Parathyroid adenoma (tissue), 2 donors: Measurements from ENCODE around the gene NISCH.

Experiments used
- H2AFZ ChIP-seq: fragments of 300-600 bp; sonication (generic); one replicate; pipeline ENCODE4 v1.7.0; 2017; ENCODE audit warnings: antibody characterized with exemption, mild to moderate bottlenecking
- H3K27ac ChIP-seq: fragments of 300-600 bp; sonication (generic); one replicate; pipeline ENCODE4 v1.7.0; 2017
- H3K27me3 ChIP-seq: fragments of 300-600 bp; sonication (generic); one replicate; pipeline ENCODE4 v1.7.0; 2017; ENCODE audit warnings: low read length; ENCODE audit not compliant: control insufficient read depth, insufficient read depth
- H3K36me3 ChIP-seq: fragments of 300-600 bp; sonication (generic); one replicate; pipeline ENCODE4 v1.7.0; 2017; ENCODE audit warnings: low read length; ENCODE audit not compliant: control insufficient read depth, insufficient read depth
- H3K4me1 ChIP-seq: fragments of 300-600 bp; sonication (generic); one replicate; pipeline ENCODE4 v1.7.0; 2017; ENCODE audit warnings: control low read depth
- H3K4me2 ChIP-seq: fragments of 300-600 bp; sonication (generic); one replicate; pipeline ENCODE4 v1.7.0; 2017; ENCODE audit warnings: low read length
- H3K4me3 ChIP-seq: fragments of 300-600 bp; sonication (generic); one replicate; pipeline ENCODE4 v1.7.0; 2017; ENCODE audit warnings: low read depth, low read length
- H3K79me2 ChIP-seq: fragments of 300-600 bp; sonication (generic); one replicate; pipeline ENCODE4 v1.7.0; 2017; ENCODE audit warnings: control low read depth
- H3K9ac ChIP-seq: fragments of 300-600 bp; sonication (generic); one replicate; pipeline ENCODE4 v1.7.0; 2017; ENCODE audit warnings: mild to moderate bottlenecking
- H3K9me3 ChIP-seq: fragments of 300-600 bp; sonication (generic); one replicate; pipeline ENCODE4 v1.7.0; 2017; ENCODE audit warnings: low read length; ENCODE audit not compliant: control insufficient read depth
- TF ChIP-seq, protein P1 (sequence below): fragments of 300-600 bp; sonication (generic); IDR thresholded peaks from one replicate; pipeline ENCODE4 v1.7.0; 2017; ENCODE audit warnings: antibody characterized with exemption, mild to moderate bottlenecking
- donor health status: primary hyperparathyroidism.

The NISCH gene

DNA sequence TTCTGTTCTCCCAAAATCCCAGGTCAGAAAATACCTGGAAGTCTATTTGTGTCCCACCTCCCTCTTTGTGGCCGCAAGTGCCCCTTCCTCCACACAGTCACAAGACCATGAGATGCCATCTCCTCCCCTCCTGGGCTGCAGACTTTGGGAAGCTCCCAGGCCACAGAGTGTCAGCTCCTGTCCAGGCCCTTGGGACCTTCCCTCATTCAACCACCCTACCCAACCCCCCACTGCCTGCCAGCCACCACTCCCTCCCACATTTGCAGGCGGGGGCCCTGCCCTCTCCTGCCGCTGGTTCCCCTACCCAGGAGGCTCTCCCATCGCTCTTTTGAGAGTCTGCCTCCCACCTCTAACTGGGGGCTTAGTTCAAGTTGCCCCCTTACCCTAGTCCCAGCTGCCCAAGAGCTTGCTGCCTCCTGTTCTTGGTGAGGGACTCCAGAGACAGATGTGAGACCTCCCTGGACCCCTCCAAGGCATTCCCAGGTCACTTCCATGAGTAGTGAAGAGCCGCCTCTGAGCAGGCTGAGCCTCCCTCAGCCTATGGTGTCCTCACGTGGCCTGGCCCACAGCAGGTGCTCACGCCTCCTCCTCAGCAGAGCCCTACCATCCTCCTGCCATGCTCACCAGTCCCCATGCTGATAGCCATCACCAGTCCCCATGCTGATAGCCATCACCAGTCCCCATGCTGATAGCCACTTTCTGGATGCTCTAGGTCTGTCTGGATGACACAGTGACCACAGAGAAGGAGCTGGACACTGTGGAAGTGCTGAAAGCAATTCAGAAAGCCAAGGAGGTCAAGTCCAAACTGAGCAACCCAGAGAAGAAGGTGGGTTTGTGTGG lies 23.9 kb downstream of the NISCH start:
- no peaks in the 10 kb centered on the region for H3K9me3 ChIP-seq
- no peaks in the 10 kb centered on the region for H3K4me1 ChIP-seq
- H3K36me3 ChIP-seq, result no peaks in the 10 kb centered on the region
- no peaks in the 10 kb centered on the region for H3K27me3 ChIP-seq
- no peak overlapping the region for H2AFZ ChIP-seq
- no peak overlapping the region for H3K4me2 ChIP-seq
- H3K27ac ChIP-seq, result no peak overlapping the region
- no peak overlapping the region for H3K9ac ChIP-seq
- TF ChIP-seq, protein P1, sequence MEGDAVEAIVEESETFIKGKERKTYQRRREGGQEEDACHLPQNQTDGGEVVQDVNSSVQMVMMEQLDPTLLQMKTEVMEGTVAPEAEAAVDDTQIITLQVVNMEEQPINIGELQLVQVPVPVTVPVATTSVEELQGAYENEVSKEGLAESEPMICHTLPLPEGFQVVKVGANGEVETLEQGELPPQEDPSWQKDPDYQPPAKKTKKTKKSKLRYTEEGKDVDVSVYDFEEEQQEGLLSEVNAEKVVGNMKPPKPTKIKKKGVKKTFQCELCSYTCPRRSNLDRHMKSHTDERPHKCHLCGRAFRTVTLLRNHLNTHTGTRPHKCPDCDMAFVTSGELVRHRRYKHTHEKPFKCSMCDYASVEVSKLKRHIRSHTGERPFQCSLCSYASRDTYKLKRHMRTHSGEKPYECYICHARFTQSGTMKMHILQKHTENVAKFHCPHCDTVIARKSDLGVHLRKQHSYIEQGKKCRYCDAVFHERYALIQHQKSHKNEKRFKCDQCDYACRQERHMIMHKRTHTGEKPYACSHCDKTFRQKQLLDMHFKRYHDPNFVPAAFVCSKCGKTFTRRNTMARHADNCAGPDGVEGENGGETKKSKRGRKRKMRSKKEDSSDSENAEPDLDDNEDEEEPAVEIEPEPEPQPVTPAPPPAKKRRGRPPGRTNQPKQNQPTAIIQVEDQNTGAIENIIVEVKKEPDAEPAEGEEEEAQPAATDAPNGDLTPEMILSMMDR, result no peak
- no peak overlapping the region for H3K4me3 ChIP-seq
- H3K79me2 ChIP-seq, result no peaks in the 10 kb centered on the region

- Histone ChIP-seq H3K4me3 (no peak overlapping the region), H3K9me3 (no peaks in the 10 kb centered on the region), H3K79me2 (no peaks in the 10 kb centered on the region), H3K27me3 (no peaks in the 10 kb centered on the region), H2AFZ (no peak overlapping the region), H3K9ac (no peak overlapping the region), H3K4me1 (no peaks in the 10 kb centered on the region), H3K27ac (no peak overlapping the region), H3K36me3 (no peaks in the 10 kb centered on the region), H3K4me2 (no peak overlapping the region)
- TF ChIP-seq, protein P1, result no peak
Measured at GRCh38 chr3:52479877-52480575, 24.6 kb downstream of the NISCH start.

- H3K27ac ChIP-seq, result no peak overlapping the region
- no peaks in the 10 kb centered on the region for H3K36me3 ChIP-seq
- H3K9me3 ChIP-seq, result no peaks in the 10 kb centered on the region
- no peak overlapping the region for H3K4me2 ChIP-seq
- no peaks in the 10 kb centered on the region for H3K4me1 ChIP-seq
- H3K4me3 ChIP-seq, result no peak overlapping the region
- H3K9ac ChIP-seq, result no peak overlapping the region
- no peaks in the 10 kb centered on the region for H3K27me3 ChIP-seq
- H2AFZ ChIP-seq, result no peak overlapping the region
- TF ChIP-seq, protein P1, result no peak
- no peaks in the 10 kb centered on the region for H3K79me2 ChIP-seq
Measured at GRCh38 chr3:52480768-52481715, 25.6 kb downstream of the NISCH start.

DNA sequence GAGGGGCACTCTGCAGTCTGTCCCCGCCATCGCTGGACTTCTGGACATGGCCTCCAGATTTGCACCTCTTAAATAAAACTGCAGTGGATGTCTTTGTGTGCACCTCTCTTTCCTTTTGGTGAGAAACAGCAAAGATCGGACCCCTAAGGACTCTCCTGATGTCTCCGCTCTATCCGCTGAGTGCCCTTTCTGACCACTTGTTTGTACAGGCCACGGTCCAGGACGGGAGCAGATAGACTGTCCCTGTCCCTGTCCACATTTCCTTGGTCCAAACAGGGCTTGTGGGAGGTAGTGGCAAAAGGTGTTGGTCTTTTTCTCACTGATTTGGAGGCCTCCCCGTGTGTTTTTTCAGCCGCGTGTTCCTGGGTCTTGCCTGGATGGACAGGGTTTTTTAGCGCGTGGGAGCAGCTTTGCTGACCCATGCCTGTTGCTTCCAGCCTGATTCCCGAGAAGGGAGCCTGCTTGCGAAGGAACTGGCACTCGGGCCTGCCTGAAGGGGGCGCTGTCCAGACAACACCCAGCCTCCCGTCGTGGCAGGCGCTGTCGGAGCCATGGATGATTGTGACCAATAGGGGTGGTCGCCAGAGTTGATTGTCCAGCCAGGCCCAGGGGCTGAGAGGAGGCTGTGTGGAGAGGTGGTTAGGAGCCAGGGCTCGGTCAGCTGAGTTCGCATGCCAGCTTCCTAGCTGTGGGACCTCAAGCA lies 26.6 kb downstream of the NISCH start:
- Histone ChIP-seq H3K4me3 (no peak overlapping the region), H3K4me1 (no peaks in the 10 kb centered on the region), H2AFZ (no peak overlapping the region), H3K36me3 (no peaks in the 10 kb centered on the region), H3K9ac (no peak overlapping the region), H3K27me3 (no peaks in the 10 kb centered on the region), H3K4me2 (no peak overlapping the region), H3K27ac (no peak overlapping the region), H3K79me2 (no peaks in the 10 kb centered on the region), H3K9me3 (no peaks in the 10 kb centered on the region)
- TF ChIP-seq, protein P1, result no peak
